ENCODE data around the gene STK38L. TPM values are rescaled to one million over a fixed set of nuclear protein-coding genes. Genes with fewer than 3 reads are reported as not detected.

Gene STK38L
- polyA plus RNA-seq, 1 donor (not counting 4 experiments of a cell fraction or from before 2014, with no cell fraction given) = 25.4 TPM

DNA sequence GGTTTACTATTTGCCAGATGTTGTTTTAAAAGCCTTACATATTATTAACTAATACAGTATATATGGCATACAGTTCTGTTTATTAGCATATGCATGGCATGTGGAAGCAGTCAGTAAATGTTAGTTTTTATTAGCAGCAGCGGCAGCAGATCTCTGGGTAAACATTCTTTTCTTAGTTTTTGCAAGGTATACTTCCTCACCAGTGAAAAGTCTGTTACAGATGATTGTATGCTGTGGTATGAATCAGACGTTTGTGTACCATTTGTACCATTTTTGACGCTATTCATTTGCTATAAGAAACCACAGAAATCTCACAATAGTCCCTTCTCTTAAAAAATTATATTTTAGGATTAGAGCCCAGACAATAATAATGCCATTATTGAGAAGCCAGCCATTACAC lies 17.8 kb downstream of the STK38L start:
- Histone ChIP-seq H3K4me1 (ENCODE audit: control insufficient read depth, extremely low read depth, insufficient read depth, low read length) (peaks cover 8% of the 10 kb centered on the region), H3K9ac (ENCODE audit: control insufficient read depth, extremely low read depth, insufficient read depth, low read length) (no peak overlapping the region), H3K27me3 (ENCODE audit: control insufficient read depth, extremely low read depth, insufficient read depth, low read length) (no peaks in the 10 kb centered on the region), H3K79me2 (ENCODE audit: control insufficient read depth, insufficient read depth, low read length) (peaks cover 1% of the 10 kb centered on the region), H3K4me3 (ENCODE audit: control insufficient read depth in 2 of 3, extremely low read depth in 1 of 3, insufficient read depth in 2 of 3, low read depth in 1 of 3, low read length in 3 of 3) (no peak overlapping the region), H3K36me3 (ENCODE audit: control insufficient read depth in 2 of 2, extremely low read depth in 1 of 2, insufficient read depth in 2 of 2, low read length in 2 of 2) (no peaks in the 10 kb centered on the region), H3K9me1 (ENCODE audit: control insufficient read depth, extremely low read depth, insufficient read depth, low read length) (no peaks in the 10 kb centered on the region), H2AFZ (ENCODE audit: control insufficient read depth, low read length) (no peak overlapping the region), H4K20me1 (ENCODE audit: control insufficient read depth, extremely low read depth, insufficient read depth, low read length) (no peaks in the 10 kb centered on the region), H3K9me3 (ENCODE audit: control insufficient read depth, low read depth, low read length) (no peaks in the 10 kb centered on the region), H3K4me2 (ENCODE audit: control insufficient read depth, extremely low read depth, insufficient read depth, low read depth, low read length) (no peak overlapping the region), H3K27ac (ENCODE audit: control insufficient read depth, insufficient read depth, low read length) (no peak overlapping the region)
- no peak for DNase-seq (ENCODE audit: low read depth, low spot score)
- dilution Hi-C loops (cut with MboI; ENCODE audit: extremely low pct_ligation_motif_present, low sequenced_read_pairs) = no loop called here
- TF ChIP-seq, protein P1, sequence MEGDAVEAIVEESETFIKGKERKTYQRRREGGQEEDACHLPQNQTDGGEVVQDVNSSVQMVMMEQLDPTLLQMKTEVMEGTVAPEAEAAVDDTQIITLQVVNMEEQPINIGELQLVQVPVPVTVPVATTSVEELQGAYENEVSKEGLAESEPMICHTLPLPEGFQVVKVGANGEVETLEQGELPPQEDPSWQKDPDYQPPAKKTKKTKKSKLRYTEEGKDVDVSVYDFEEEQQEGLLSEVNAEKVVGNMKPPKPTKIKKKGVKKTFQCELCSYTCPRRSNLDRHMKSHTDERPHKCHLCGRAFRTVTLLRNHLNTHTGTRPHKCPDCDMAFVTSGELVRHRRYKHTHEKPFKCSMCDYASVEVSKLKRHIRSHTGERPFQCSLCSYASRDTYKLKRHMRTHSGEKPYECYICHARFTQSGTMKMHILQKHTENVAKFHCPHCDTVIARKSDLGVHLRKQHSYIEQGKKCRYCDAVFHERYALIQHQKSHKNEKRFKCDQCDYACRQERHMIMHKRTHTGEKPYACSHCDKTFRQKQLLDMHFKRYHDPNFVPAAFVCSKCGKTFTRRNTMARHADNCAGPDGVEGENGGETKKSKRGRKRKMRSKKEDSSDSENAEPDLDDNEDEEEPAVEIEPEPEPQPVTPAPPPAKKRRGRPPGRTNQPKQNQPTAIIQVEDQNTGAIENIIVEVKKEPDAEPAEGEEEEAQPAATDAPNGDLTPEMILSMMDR (optimal IDR thresholded peaks at IDR 0.05 in 1 of 3, IDR thresholded peaks at IDR 0.05 in 1 of 3, conservative IDR thresholded peaks at IDR 0.05 in 1 of 3; ENCODE audit: extremely low read depth in 1 of 3, insufficient read depth in 2 of 3, low read length in 3 of 3) = no peak
- TF ChIP-seq EZH2 (IDR thresholded peaks at IDR 0.05; ENCODE audit: low read length) = no peak
- no peak for FAIRE-seq

DNA sequence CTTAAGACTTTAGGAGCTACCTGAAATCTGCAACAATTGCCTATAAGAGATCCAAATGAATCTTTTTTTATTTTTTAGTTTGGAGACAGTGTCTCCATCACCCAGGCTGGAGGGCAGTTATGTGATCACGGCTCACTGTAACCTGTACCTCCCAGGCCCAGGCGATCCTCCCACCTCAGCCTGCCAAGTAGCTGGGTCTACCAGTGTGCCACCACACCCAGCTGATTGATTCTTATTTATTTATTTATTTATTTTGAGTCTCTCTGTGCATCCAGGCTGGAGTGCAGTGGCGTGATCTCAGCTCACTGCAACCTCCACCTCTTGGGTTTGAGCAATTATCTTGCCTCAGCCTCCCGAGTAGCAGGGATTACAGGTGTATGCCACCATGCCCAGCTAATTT lies 26.1 kb downstream of the STK38L start:
- H3K27me3 ChIP-seq (ENCODE audit: control insufficient read depth, extremely low read depth, insufficient read depth, low read length) = no peaks in the 10 kb centered on the region
- FAIRE-seq = no peak
- dilution Hi-C loops (cut with MboI; ENCODE audit: extremely low pct_ligation_motif_present, low sequenced_read_pairs) = no loop called here
- H3K4me3 ChIP-seq (ENCODE audit: control insufficient read depth in 2 of 3, extremely low read depth in 1 of 3, insufficient read depth in 2 of 3, low read depth in 1 of 3, low read length in 3 of 3) = no peak overlapping the region
- DNase-seq (ENCODE audit: low read depth, low spot score) = no peak
- peaks cover 6% of the 10 kb centered on the region for H3K79me2 ChIP-seq (ENCODE audit: control insufficient read depth, insufficient read depth, low read length)
- H3K9me3 ChIP-seq (ENCODE audit: control insufficient read depth, low read depth, low read length) = no peaks in the 10 kb centered on the region
- H3K9me1 ChIP-seq (ENCODE audit: control insufficient read depth, extremely low read depth, insufficient read depth, low read length) = peaks cover 2% of the 10 kb centered on the region
- H2AFZ ChIP-seq (ENCODE audit: control insufficient read depth, low read length) = no peak overlapping the region
- peaks cover 0 to 2% of the 10 kb centered on the region in 2 experiments for H3K36me3 ChIP-seq (ENCODE audit: control insufficient read depth in 2 of 2, extremely low read depth in 1 of 2, insufficient read depth in 2 of 2, low read length in 2 of 2)
- no peak overlapping the region for H3K9ac ChIP-seq (ENCODE audit: control insufficient read depth, extremely low read depth, insufficient read depth, low read length)
- TF ChIP-seq, protein P1 (optimal IDR thresholded peaks at IDR 0.05 in 1 of 3, IDR thresholded peaks at IDR 0.05 in 1 of 3, conservative IDR thresholded peaks at IDR 0.05 in 1 of 3; ENCODE audit: extremely low read depth in 1 of 3, insufficient read depth in 2 of 3, low read length in 3 of 3) = no peak
- no peak for TF ChIP-seq EZH2 (IDR thresholded peaks at IDR 0.05; ENCODE audit: low read length)
- no peaks in the 10 kb centered on the region for H3K4me1 ChIP-seq (ENCODE audit: control insufficient read depth, extremely low read depth, insufficient read depth, low read length)
- no peak overlapping the region for H3K4me2 ChIP-seq (ENCODE audit: control insufficient read depth, extremely low read depth, insufficient read depth, low read depth, low read length)
- H4K20me1 ChIP-seq (ENCODE audit: control insufficient read depth, extremely low read depth, insufficient read depth, low read length) = no peaks in the 10 kb centered on the region
- no peak overlapping the region for H3K27ac ChIP-seq (ENCODE audit: control insufficient read depth, insufficient read depth, low read length)
